Measurements from ENCODE around the gene SRRM4.
A peak's percentile ranks its signal among the peaks of the same experiment; 100 is the strongest.

Gene SRRM4

GRCh38 chr12:119145367-119145766 lies 164.0 kb downstream of the SRRM4 start:
- Mint-ChIP-seq H3K9me3 (peaks cover 4% of the 10 kb centered on the region), H3K27ac (peak overlapping the region; percentile 36), H3K36me3 (ENCODE audit: low read depth) (no peaks in the 10 kb centered on the region), H3K4me3 (no peak overlapping the region), H3K27me3 (peaks cover 26% of the 10 kb centered on the region), H3K4me1 (ENCODE audit: low read depth) (no peaks in the 10 kb centered on the region)

- Mint-ChIP-seq H3K27ac (no peak overlapping the region), H3K36me3 (ENCODE audit: low read depth) (no peaks in the 10 kb centered on the region), H3K9me3 (peaks cover 7% of the 10 kb centered on the region), H3K4me3 (no peak overlapping the region), H3K4me1 (ENCODE audit: low read depth) (no peaks in the 10 kb centered on the region), H3K27me3 (peaks cover 32% of the 10 kb centered on the region)
Observed at GRCh38 chr12:119147847-119148448, 166.6 kb downstream of the SRRM4 start.

DNA sequence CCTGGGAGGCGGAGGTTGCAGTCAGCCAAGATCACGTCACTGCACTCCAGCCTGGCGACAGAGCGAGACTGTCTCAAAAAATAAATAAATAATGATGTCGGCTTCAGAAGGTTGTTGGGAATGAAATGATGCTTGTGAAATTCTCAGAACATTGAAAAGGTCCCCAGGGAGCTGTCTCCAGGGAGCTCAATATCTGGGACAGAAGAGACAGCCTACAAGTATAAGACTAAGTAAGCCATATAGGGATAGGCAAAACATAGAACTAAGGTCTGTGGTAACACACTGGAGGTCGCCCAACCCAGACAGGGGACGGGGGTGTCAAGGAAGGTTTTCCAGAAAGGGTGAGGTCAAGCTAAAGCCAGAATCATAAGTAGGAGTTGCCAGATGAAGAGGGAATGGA lies 167.9 kb downstream of the SRRM4 start:
- no peak overlapping the region for H3K4me3 Mint-ChIP-seq
- peaks cover 41% of the 10 kb centered on the region for H3K27me3 Mint-ChIP-seq
- no peaks in the 10 kb centered on the region for H3K4me1 Mint-ChIP-seq (ENCODE audit: low read depth)
- no peak overlapping the region for H3K27ac Mint-ChIP-seq
- H3K36me3 Mint-ChIP-seq (ENCODE audit: low read depth): no peaks in the 10 kb centered on the region
- H3K9me3 Mint-ChIP-seq: peaks cover 7% of the 10 kb centered on the region

GRCh38 chr12:119151445-119152026 lies 170.2 kb downstream of the SRRM4 start:
- Mint-ChIP-seq H3K4me1 (ENCODE audit: low read depth) (no peaks in the 10 kb centered on the region), H3K27me3 (peaks cover 26% of the 10 kb centered on the region), H3K27ac (no peak overlapping the region), H3K4me3 (no peak overlapping the region), H3K9me3 (peaks cover 3% of the 10 kb centered on the region), H3K36me3 (ENCODE audit: low read depth) (no peaks in the 10 kb centered on the region)

DNA sequence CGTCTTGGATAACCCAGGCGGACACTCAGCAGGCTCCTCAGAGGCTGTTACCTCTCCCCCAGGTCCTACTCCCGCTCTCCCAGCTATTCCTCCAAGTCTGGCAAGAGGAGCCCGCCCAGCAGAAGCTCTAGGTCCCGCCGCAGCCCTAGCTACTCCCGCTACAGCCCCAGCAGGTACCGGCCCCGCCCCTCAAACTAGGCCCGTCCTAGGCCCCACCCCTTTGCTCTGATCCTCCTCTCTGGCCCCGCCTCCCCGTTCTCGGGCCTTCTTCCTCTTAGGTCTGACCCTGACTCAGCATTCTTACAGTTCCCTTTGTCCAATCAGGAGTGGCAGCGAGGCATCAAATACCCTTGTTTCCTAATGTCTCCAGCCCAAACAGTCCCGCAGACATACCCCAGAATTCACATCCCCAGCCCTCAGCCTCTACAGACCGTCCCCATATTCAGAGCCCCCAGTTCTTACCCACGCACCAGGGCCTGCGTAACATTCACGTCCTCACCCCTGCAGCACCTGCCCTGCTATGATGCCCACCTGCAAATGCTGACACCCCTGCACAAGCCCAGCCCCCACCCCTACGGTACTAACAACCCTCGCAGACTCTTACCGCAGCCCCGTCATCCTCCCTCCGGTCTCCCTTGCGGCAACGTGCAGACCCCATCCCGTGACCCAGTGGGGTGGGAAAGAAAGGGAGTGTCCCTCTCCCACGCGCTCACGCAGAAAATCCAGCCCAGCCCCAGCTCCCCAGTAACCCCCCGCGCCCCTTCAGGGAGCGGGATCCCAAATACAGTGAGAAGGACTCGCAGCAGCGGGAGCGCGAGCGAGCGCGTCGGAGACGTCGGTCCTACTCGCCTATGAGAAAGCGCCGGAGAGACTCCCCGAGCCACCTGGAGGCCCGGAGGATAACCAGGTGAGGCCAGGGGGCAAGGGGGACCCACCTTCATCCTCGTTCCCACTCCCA lies 172.4 kb downstream of the SRRM4 start:
- no peaks in the 10 kb centered on the region for H3K4me1 Mint-ChIP-seq (ENCODE audit: low read depth)

GRCh38 chr12:119154435-119154818 lies 173.1 kb downstream of the SRRM4 start:
- H3K4me3 Mint-ChIP-seq: no peak overlapping the region
- H3K27ac Mint-ChIP-seq: no peak overlapping the region
- no peaks in the 10 kb centered on the region for H3K36me3 Mint-ChIP-seq (ENCODE audit: low read depth)
- peaks cover 21% of the 10 kb centered on the region for H3K27me3 Mint-ChIP-seq
- no peaks in the 10 kb centered on the region for H3K4me1 Mint-ChIP-seq (ENCODE audit: low read depth)
- H3K9me3 Mint-ChIP-seq: peaks cover 3% of the 10 kb centered on the region

More for the DNA sequence above, 172.4 kb downstream of the SRRM4 start:
- H3K9me3 Mint-ChIP-seq: peaks cover 3% of the 10 kb centered on the region
- H3K27ac Mint-ChIP-seq: no peak overlapping the region
- H3K4me3 Mint-ChIP-seq: no peak overlapping the region
- peaks cover 23% of the 10 kb centered on the region for H3K27me3 Mint-ChIP-seq
- no peaks in the 10 kb centered on the region for H3K36me3 Mint-ChIP-seq (ENCODE audit: low read depth)

- H3K27me3 Mint-ChIP-seq: peaks cover 23% of the 10 kb centered on the region
- no peak overlapping the region for H3K27ac Mint-ChIP-seq
- H3K4me3 Mint-ChIP-seq: no peak overlapping the region
- H3K9me3 Mint-ChIP-seq: peaks cover 3% of the 10 kb centered on the region
- no peaks in the 10 kb centered on the region for H3K4me1 Mint-ChIP-seq (ENCODE audit: low read depth)
- no peaks in the 10 kb centered on the region for H3K36me3 Mint-ChIP-seq (ENCODE audit: low read depth)
Observed at GRCh38 chr12:119156401-119157044, 175.2 kb downstream of the SRRM4 start.

DNA sequence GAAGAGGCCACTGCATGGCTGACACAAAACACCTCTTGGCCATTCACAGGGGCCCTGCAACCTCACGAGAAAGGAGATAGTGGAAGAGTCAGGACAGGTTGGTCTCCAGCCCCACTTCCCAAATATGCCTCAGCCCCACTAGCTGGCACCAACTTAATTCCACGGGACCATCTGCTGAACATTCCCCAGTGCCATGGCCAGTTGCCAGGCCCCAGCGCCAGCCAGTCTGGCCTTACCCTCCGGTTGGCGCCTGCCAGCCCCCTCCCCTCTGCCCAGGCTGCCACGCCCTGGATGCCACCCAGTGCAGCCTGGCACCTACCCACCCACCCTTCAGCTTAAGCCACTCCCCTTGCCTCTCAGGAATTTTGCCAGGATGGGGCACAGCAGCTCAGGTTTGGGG lies 176.2 kb downstream of the SRRM4 start:
- Mint-ChIP-seq H3K27me3 (peaks cover 21% of the 10 kb centered on the region), H3K36me3 (ENCODE audit: low read depth) (no peaks in the 10 kb centered on the region), H3K27ac (no peak overlapping the region), H3K4me1 (ENCODE audit: low read depth) (no peaks in the 10 kb centered on the region), H3K4me3 (no peak overlapping the region), H3K9me3 (peaks cover 2% of the 10 kb centered on the region)

DNA sequence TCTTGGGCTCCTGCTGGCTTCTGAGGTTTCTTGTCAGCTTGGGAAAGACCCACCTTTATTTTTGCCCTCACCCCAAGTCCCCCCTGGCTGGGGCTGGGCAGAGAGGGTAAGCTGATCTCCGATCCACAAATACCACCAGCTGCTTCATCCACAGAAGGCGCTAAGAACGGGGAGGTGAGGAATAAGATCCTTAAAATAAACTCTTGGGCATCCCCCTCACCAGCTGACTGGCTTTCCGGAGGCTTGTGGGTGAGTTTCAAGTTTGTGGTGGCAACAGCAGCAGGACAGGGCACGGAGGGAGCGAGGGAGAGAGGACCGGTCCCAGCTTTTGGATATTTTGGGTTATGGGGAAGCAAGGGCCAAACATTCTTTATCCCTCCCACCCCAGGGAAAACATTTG lies 176.6 kb downstream of the SRRM4 start:
- H3K4me1 Mint-ChIP-seq (ENCODE audit: low read depth): no peaks in the 10 kb centered on the region
- peaks cover 17% of the 10 kb centered on the region for H3K27me3 Mint-ChIP-seq

GRCh38 chr12:119158402-119158801 lies 177.1 kb downstream of the SRRM4 start:
- Mint-ChIP-seq H3K36me3 (ENCODE audit: low read depth) (no peaks in the 10 kb centered on the region), H3K4me1 (ENCODE audit: low read depth) (no peaks in the 10 kb centered on the region), H3K4me3 (no peak overlapping the region), H3K27me3 (peaks cover 12% of the 10 kb centered on the region), H3K9me3 (no peaks in the 10 kb centered on the region), H3K27ac (no peak overlapping the region)

More for the DNA sequence above, 176.6 kb downstream of the SRRM4 start:
- no peak overlapping the region for H3K4me3 Mint-ChIP-seq
- H3K36me3 Mint-ChIP-seq (ENCODE audit: low read depth): no peaks in the 10 kb centered on the region
- H3K27ac Mint-ChIP-seq: no peak overlapping the region
- H3K9me3 Mint-ChIP-seq: no peaks in the 10 kb centered on the region

DNA sequence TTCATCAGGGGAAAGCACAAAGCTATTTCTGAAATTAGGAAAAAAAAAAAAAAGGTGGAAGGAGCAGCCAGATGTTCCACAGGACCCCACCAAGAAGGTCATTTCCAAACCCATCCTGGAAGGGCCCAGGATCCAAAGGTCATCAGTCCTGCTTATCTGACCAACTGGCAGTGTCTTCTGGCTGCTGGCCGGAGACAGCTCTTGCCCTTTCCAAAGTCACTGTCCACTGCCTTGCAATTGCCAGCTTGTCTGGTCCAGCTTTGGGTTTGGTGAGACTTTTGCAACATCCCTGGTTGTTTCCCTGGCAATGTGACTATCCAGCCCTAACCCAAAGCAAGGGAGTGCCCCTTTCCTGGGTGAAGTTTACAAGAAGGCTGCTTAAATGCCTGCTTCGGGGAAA lies 178.5 kb downstream of the SRRM4 start:
- H3K4me3 Mint-ChIP-seq: no peak overlapping the region
- peaks cover 5% of the 10 kb centered on the region for H3K27me3 Mint-ChIP-seq
- no peaks in the 10 kb centered on the region for H3K36me3 Mint-ChIP-seq (ENCODE audit: low read depth)
- no peaks in the 10 kb centered on the region for H3K9me3 Mint-ChIP-seq
- H3K4me1 Mint-ChIP-seq (ENCODE audit: low read depth): no peaks in the 10 kb centered on the region
- H3K27ac Mint-ChIP-seq: no peak overlapping the region

DNA sequence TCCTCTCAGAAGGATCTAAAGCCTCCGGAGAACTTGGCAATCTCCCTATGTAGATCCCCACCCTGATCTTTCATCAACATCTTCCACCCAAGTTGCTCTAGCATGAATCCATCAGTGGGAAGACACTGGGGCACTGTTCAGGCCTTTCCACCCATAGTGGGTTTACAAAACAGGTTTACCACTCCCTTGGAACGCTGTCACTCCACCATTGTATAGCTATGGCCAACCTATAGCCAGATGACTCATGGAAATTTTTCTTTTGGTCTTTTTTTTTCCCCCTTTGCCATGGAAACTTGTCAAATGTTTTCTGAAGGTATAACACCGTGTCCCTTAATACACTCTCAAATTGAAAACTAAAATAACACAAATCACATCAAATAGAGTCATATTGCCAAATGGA lies 186.6 kb downstream of the SRRM4 start:
- no peaks in the 10 kb centered on the region for H3K4me1 Mint-ChIP-seq (ENCODE audit: low read depth)
- H3K36me3 Mint-ChIP-seq (ENCODE audit: low read depth): no peaks in the 10 kb centered on the region
- H3K4me3 Mint-ChIP-seq: no peak overlapping the region
- no peak overlapping the region for H3K27ac Mint-ChIP-seq
- H3K9me3 Mint-ChIP-seq: no peaks in the 10 kb centered on the region
- H3K27me3 Mint-ChIP-seq: no peaks in the 10 kb centered on the region

DNA sequence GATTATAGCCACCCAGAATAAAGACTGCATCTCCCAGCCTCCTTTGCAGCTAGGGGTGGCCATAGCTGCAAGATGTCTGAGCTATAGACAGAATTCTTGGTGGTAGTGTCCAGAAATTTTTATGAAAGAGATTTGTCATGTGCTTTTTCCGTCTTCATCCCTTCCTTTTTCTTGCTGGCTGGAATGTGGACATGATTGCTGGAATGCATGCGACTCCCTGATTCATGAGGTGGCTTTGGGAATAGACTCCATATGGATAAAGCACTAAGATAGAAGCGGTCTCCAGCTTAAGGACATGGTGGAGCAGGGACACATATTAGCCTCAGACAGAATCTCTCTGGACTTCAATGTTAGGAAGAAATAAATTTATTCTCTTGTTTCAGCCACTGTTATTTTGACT lies 187.4 kb downstream of the SRRM4 start:
- Mint-ChIP-seq H3K27me3 (no peaks in the 10 kb centered on the region), H3K36me3 (ENCODE audit: low read depth) (no peaks in the 10 kb centered on the region), H3K9me3 (no peaks in the 10 kb centered on the region)

GRCh38 chr12:119169150-119169549 lies 187.8 kb downstream of the SRRM4 start:
- Mint-ChIP-seq H3K36me3 (ENCODE audit: low read depth) (no peaks in the 10 kb centered on the region), H3K4me1 (ENCODE audit: low read depth) (no peaks in the 10 kb centered on the region), H3K27me3 (no peaks in the 10 kb centered on the region), H3K27ac (no peak overlapping the region), H3K9me3 (no peaks in the 10 kb centered on the region), H3K4me3 (no peak overlapping the region)

More for the DNA sequence above, 187.4 kb downstream of the SRRM4 start:
- Mint-ChIP-seq H3K27ac (no peak overlapping the region), H3K4me3 (no peak overlapping the region), H3K4me1 (ENCODE audit: low read depth) (no peaks in the 10 kb centered on the region)

GRCh38 chr12:119171291-119171690 lies 189.9 kb downstream of the SRRM4 start:
- peaks cover 4% of the 10 kb centered on the region for H3K27me3 Mint-ChIP-seq
- no peaks in the 10 kb centered on the region for H3K36me3 Mint-ChIP-seq (ENCODE audit: low read depth)
- H3K4me1 Mint-ChIP-seq (ENCODE audit: low read depth): no peaks in the 10 kb centered on the region
- no peak overlapping the region for H3K4me3 Mint-ChIP-seq
- H3K9me3 Mint-ChIP-seq: no peaks in the 10 kb centered on the region
- H3K27ac Mint-ChIP-seq: no peak overlapping the region

Measured in stimulated activated naive CD8-positive, alpha-beta T cell treated with anti-CD3 and anti-CD28 coated beads, Interleukin-15, Interleukin-2, amounts not matched to agents 100 ng/mL and 50 ng/mL, for 24 hours (primary cell).